SK-N-SH (cell line): ENCODE data around the gene IFNA10. TPM values are rescaled to one million over a fixed set of nuclear protein-coding genes. Genes with fewer than 3 reads are reported as not detected.
"Not testable (repeated sequence)": the region's sequence is repeated elsewhere in the genome, so short reads cannot be mapped to it uniquely, and the experiment has no call there.

Experiments
- CTCF ChIA-PET: fragments of 300-600, 350-600 bp; formaldehyde crosslinking; extraction: SDS; loops from one replicate; lab custom pipeline; 2021; lab: Yijun Ruan, JAX
- POLR2A ChIA-PET: fragments of 350-600 bp; sonication (Branson Sonifier 250); formaldehyde crosslinking; extraction: SDS; loops from one replicate; lab custom pipeline; 2020; ENCODE audit warnings: antibody characterized with exemption, inconsistent platforms; lab: Yijun Ruan, JAX
- DNase-seq: peaks from one replicate; pipeline ENCODE4 v3.0.0; 2012
- H2AFZ ChIP-seq: fragments of 200-600 bp; sonication (generic); 2 replicates; pipeline ENCODE4 v1.8.1; 2016; ENCODE audit warnings: antibody characterized with exemption, mild to moderate bottlenecking, low read depth
- H3F3A ChIP-seq: fragments of 200-600 bp; sonication (generic); replicated peaks from 2 replicates; pipeline ENCODE3; 2016; ENCODE audit warnings: antibody characterized with exemption, mild to moderate bottlenecking; ENCODE audit not compliant: insufficient read depth
- H3K27ac ChIP-seq, 2 experiments: fragments of 200-500 bp in 1 of 2; fragments of 200-600 bp in 1 of 2; sonication (Bioruptor generic) in 1 of 2; sonication (generic), shearing (Covaris generic) in 1 of 2; 2 replicates each; pipeline versions ENCODE4 v1.5.1 to v1.6.1; 2014 to 2016; ENCODE audit warnings: low read depth in 2 of 2, inconsistent platforms in 1 of 2, low read length in 1 of 2, mild to moderate bottlenecking in 1 of 2, mixed read lengths in 1 of 2
- H3K27me3 ChIP-seq: fragments of 200-600 bp; sonication (generic), shearing (Covaris generic); 2 replicates; pipeline ENCODE4 v1.6.1; 2016; ENCODE audit warnings: mixed run types; ENCODE audit not compliant: insufficient read depth
- H3K36me3 ChIP-seq, 2 experiments: fragments of 200-500 bp in 1 of 2; fragments of 200-600 bp in 1 of 2; sonication (Bioruptor generic) in 1 of 2; sonication (generic) in 1 of 2; replicated peaks in 1 of 2; 2 replicates each; pipeline versions ENCODE3 to v1.5.1; 2014 to 2016; ENCODE audit warnings: low read length in 1 of 2, mild to moderate bottlenecking in 1 of 2; ENCODE audit not compliant: insufficient read depth in 2 of 2, control insufficient read depth in 1 of 2
- H3K4me1 ChIP-seq, 2 experiments: fragments of 200-500 bp in 1 of 2; fragments of 200-600 bp in 1 of 2; sonication (Bioruptor generic) in 1 of 2; sonication (generic), shearing (Covaris generic) in 1 of 2; 2 replicates each; pipeline versions ENCODE4 v1.5.1 to v1.6.1; 2014 to 2016; ENCODE audit warnings: low read depth in 1 of 2, low read length in 1 of 2, mixed run types in 1 of 2; ENCODE audit not compliant: insufficient read depth in 2 of 2, control insufficient read depth in 1 of 2
- H3K4me2 ChIP-seq: fragments of 200-600 bp; sonication (generic), shearing (Covaris generic); 2 replicates; pipeline ENCODE4 v1.6.1; 2017; ENCODE audit warnings: mixed run types
- H3K4me3 ChIP-seq, 2 experiments: fragments of 200-500 bp in 1 of 2; fragments of 200-600 bp in 1 of 2; sonication (Bioruptor generic) in 1 of 2; sonication (generic), shearing (Covaris generic) in 1 of 2; 2 replicates each; pipeline versions ENCODE4 v1.5.1 to v1.8.1; 2014 to 2016; ENCODE audit warnings: low read depth in 2 of 2, inconsistent platforms in 1 of 2, low read length in 1 of 2, mild to moderate bottlenecking in 1 of 2, mixed read lengths in 1 of 2, moderate library complexity in 1 of 2
- H3K79me2 ChIP-seq: fragments of 200-600 bp; sonication (generic); 2 replicates; pipeline ENCODE4 v1.8.1; 2017; ENCODE audit warnings: mild to moderate bottlenecking; ENCODE audit not compliant: insufficient read depth
- H3K9ac ChIP-seq: fragments of 200-600 bp; sonication (generic); 2 replicates; pipeline ENCODE4 v1.6.1; 2017; ENCODE audit warnings: mixed run types
- H3K9me2 ChIP-seq: fragments of 200-600 bp; sonication (generic); 2 replicates; pipeline ENCODE4 v1.6.1; 2017; ENCODE audit warnings: mixed run types
- H3K9me3 ChIP-seq: fragments of 200-600 bp; sonication (generic); 2 replicates; pipeline ENCODE4 v1.6.1; 2017; ENCODE audit warnings: mixed run types, mild to moderate bottlenecking, moderate library complexity
- H4K20me1 ChIP-seq: fragments of 200-600 bp; sonication (generic); 2 replicates; pipeline ENCODE4 v1.6.1; 2017; ENCODE audit warnings: mild to moderate bottlenecking, mixed run types; ENCODE audit not compliant: insufficient read depth
- CTCF ChIP-seq: fragments of 200-600 bp; sonication (generic); IDR thresholded peaks from 2 replicates; pipeline ENCODE4 v1.6.1; 2017; ENCODE audit warnings: antibody characterized with exemption, mild to moderate bottlenecking, moderate library complexity
- MEF2A ChIP-seq: IDR thresholded peaks from 2 replicates; pipeline ENCODE4 v1.4.0; 2012; ENCODE audit warnings: low read depth, borderline replicate concordance
- MXI1 ChIP-seq: IDR thresholded peaks from 2 replicates; pipeline ENCODE4 v1.6.1; 2012; ENCODE audit warnings: mild to moderate bottlenecking, low read depth, low read length, improper control_type of control experiment
- RAD21 ChIP-seq: IDR thresholded peaks from 2 replicates; pipeline ENCODE4 v1.6.1; 2012; ENCODE audit warnings: mild to moderate bottlenecking, low read length
- RCOR1 ChIP-seq: fragments of 150-350 bp; IDR thresholded peaks from 2 replicates; pipeline ENCODE4 v1.6.1; 2017; ENCODE audit warnings: antibody characterized with exemption, low read length
- RXRA ChIP-seq: IDR thresholded peaks from 2 replicates; pipeline ENCODE4 v1.4.0; 2012; ENCODE audit warnings: low read depth, mild to moderate bottlenecking, borderline replicate concordance
- WGBS: methylation state at CpG from one replicate; pipeline ENCODE4 v1.1.6; 2017; ENCODE audit warnings: low lambda C conversion rate; 5-methylcytosine and 5-hydroxymethylcytosine counted together
- polyA plus RNA-seq, 3 experiments: library from polyadenylated mRNA; depleted of rRNA; stranded (reverse); fragments of >200 nt; gene quantifications; 2 replicates each; pipeline ENCODE4 v1.2.3, GENCODE V29; 2012

Gene IFNA10
- polyA plus RNA-seq, 1 of the 3 experiments (the other 2 are of a cell fraction), result not detected

GRCh38 chr9:21182810-21183736 lies 23.9 kb downstream of the IFNA10 start:
- H3K9ac ChIP-seq, H3K4me1 ChIP-seq, H4K20me1 ChIP-seq, H3K4me3 ChIP-seq, H2AFZ ChIP-seq, POLR2A ChIA-PET, H3F3A ChIP-seq, H3K9me3 ChIP-seq, H3K36me3 ChIP-seq, H3K9me2 ChIP-seq, H3K27me3 ChIP-seq, H3K4me2 ChIP-seq, DNase-seq, H3K27ac ChIP-seq, H3K79me2 ChIP-seq: not testable (repeated sequence)
- WGBS, result 2% methylated on average over 4 of the region's 4 CpGs
- TF ChIP-seq RAD21, result peak; percentile 29; the same call in 1 of the 2 replicates
- peak; percentile 52 for TF ChIP-seq CTCF
- CTCF ChIA-PET, result interaction anchor here (0.6 to 1.7 kb wide), 13 partner anchors 8 to 213 kb away, joined by 3 to 9 read pairs (median 4); partner anchors contain the start of gene IFNA21

GRCh38 chr9:21174671-21175070 lies 32.3 kb downstream of the IFNA10 start:
- no peaks in the 10 kb centered on the region for H4K20me1 ChIP-seq
- no peaks in the 10 kb centered on the region for H3K79me2 ChIP-seq
- ChIA-PET POLR2A (no interaction called here), CTCF (interaction anchor here (1.3 kb wide), 1 partner anchor 8 kb away, joined by 7 read pairs; no protein-coding TSS in a partner anchor)
- H3K36me3 ChIP-seq, result no peaks in the 10 kb centered on the region
- H2AFZ ChIP-seq, result no peak overlapping the region
- H3K9me3 ChIP-seq, result no peaks in the 10 kb centered on the region
- no peak overlapping the region for H3K4me3 ChIP-seq
- H3K9ac ChIP-seq, result no peak overlapping the region
- DNase-seq, result no peak
- 40% methylated on average over 2 of the region's 2 CpGs for WGBS
- H3K27ac ChIP-seq, result no peak overlapping the region
- H3K9me2 ChIP-seq, result no peaks in the 10 kb centered on the region
- no peak overlapping the region for H3K4me2 ChIP-seq
- no peaks in the 10 kb centered on the region for H3F3A ChIP-seq
- H3K4me1 ChIP-seq, result no peaks in the 10 kb centered on the region
- no peaks in the 10 kb centered on the region for H3K27me3 ChIP-seq
- TF ChIP-seq CTCF (no peak), MXI1 (no peak), RXRA (no peak), RCOR1 (no peak), MEF2A (no peak)
